GM23338 (cell line): ENCODE measurements around the gene GRM8.

Source experiments
- EZH2 ChIP-seq: fragments of 200-600 bp; sonication (generic); IDR thresholded peaks from one replicate; pipeline ENCODE4 v1.8.0; 2017; ENCODE audit warnings: antibody characterized with exemption, mild to moderate bottlenecking, low read depth; ENCODE audit not compliant: unreplicated experiment
- EZH2phosphoT487 ChIP-seq: fragments of 200-600 bp; sonication (generic); IDR thresholded peaks from one replicate; pipeline ENCODE4 v1.8.1; 2018; ENCODE audit warnings: antibody characterized with exemption; ENCODE audit not compliant: unreplicated experiment
- POLR2AphosphoS5 ChIP-seq: IDR thresholded peaks from 2 replicates; pipeline ENCODE4 v1.6.1; 2016; ENCODE audit warnings: antibody characterized with exemption, low read depth
- TF ChIP-seq, protein P1 (sequence below), 2 experiments: fragments of 200-600 bp in 1 of 2; sonication (generic) in 1 of 2; conservative IDR thresholded peaks; 2 replicates each; pipeline versions ENCODE4 v1.5.1 to v1.6.1; 2016 to 2017; ENCODE audit warnings: antibody characterized with exemption in 2 of 2, low read depth in 2 of 2, mild to moderate bottlenecking in 2 of 2, moderate library complexity in 1 of 2
- TF ChIP-seq, protein P2 (sequence below): IDR thresholded peaks from one replicate; pipeline ENCODE4 v1.6.1; 2018; ENCODE audit warnings: antibody characterized with exemption; ENCODE audit not compliant: unreplicated experiment

- no peak for TF ChIP-seq EZH2phosphoT487
- TF ChIP-seq POLR2AphosphoS5 = no peak
- TF ChIP-seq EZH2 = no peak
- TF ChIP-seq, protein P1, sequence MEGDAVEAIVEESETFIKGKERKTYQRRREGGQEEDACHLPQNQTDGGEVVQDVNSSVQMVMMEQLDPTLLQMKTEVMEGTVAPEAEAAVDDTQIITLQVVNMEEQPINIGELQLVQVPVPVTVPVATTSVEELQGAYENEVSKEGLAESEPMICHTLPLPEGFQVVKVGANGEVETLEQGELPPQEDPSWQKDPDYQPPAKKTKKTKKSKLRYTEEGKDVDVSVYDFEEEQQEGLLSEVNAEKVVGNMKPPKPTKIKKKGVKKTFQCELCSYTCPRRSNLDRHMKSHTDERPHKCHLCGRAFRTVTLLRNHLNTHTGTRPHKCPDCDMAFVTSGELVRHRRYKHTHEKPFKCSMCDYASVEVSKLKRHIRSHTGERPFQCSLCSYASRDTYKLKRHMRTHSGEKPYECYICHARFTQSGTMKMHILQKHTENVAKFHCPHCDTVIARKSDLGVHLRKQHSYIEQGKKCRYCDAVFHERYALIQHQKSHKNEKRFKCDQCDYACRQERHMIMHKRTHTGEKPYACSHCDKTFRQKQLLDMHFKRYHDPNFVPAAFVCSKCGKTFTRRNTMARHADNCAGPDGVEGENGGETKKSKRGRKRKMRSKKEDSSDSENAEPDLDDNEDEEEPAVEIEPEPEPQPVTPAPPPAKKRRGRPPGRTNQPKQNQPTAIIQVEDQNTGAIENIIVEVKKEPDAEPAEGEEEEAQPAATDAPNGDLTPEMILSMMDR (conservative IDR thresholded peaks at IDR 0.05; ENCODE audit: low read depth in 2 of 2) = no peak
- TF ChIP-seq, protein P2, sequence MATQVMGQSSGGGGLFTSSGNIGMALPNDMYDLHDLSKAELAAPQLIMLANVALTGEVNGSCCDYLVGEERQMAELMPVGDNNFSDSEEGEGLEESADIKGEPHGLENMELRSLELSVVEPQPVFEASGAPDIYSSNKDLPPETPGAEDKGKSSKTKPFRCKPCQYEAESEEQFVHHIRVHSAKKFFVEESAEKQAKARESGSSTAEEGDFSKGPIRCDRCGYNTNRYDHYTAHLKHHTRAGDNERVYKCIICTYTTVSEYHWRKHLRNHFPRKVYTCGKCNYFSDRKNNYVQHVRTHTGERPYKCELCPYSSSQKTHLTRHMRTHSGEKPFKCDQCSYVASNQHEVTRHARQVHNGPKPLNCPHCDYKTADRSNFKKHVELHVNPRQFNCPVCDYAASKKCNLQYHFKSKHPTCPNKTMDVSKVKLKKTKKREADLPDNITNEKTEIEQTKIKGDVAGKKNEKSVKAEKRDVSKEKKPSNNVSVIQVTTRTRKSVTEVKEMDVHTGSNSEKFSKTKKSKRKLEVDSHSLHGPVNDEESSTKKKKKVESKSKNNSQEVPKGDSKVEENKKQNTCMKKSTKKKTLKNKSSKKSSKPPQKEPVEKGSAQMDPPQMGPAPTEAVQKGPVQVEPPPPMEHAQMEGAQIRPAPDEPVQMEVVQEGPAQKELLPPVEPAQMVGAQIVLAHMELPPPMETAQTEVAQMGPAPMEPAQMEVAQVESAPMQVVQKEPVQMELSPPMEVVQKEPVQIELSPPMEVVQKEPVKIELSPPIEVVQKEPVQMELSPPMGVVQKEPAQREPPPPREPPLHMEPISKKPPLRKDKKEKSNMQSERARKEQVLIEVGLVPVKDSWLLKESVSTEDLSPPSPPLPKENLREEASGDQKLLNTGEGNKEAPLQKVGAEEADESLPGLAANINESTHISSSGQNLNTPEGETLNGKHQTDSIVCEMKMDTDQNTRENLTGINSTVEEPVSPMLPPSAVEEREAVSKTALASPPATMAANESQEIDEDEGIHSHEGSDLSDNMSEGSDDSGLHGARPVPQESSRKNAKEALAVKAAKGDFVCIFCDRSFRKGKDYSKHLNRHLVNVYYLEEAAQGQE = no peak
These were observed 841.5 kb downstream of the GRM8 start for GRCh38 chr7:126411032-126411820.
